NB4 (cell line): ENCODE data around the gene TBC1D3B.

Experiments used
- DNase-seq: peaks from one replicate; pipeline ENCODE4 v3.0.0; 2010; ENCODE audit warnings: low read depth
- H3K4me3 ChIP-seq: one replicate; pipeline ENCODE4 v1.5.1; 2011; ENCODE audit warnings: mild to moderate bottlenecking, low read depth, low read length, moderate library complexity
- MYC ChIP-seq: IDR thresholded peaks from 2 replicates; pipeline ENCODE4 v1.6.1; 2011; ENCODE audit warnings: low read depth, low read length
- POLR2A ChIP-seq: IDR thresholded peaks from 2 replicates; pipeline ENCODE4 v1.6.1; 2011; ENCODE audit warnings: mild to moderate bottlenecking; ENCODE audit not compliant: insufficient read length; ENCODE audit errors: extremely low read depth
- TF ChIP-seq, protein P1 (sequence below): IDR thresholded peaks from one replicate; pipeline ENCODE4 v1.5.1; 2012; ENCODE audit warnings: low read depth, low read length
- TF ChIP-seq, protein P2 (sequence below): IDR thresholded peaks from 2 replicates; pipeline ENCODE4 v1.6.1; 2011; ENCODE audit warnings: low read depth, low read length

Gene TBC1D3B

DNA sequence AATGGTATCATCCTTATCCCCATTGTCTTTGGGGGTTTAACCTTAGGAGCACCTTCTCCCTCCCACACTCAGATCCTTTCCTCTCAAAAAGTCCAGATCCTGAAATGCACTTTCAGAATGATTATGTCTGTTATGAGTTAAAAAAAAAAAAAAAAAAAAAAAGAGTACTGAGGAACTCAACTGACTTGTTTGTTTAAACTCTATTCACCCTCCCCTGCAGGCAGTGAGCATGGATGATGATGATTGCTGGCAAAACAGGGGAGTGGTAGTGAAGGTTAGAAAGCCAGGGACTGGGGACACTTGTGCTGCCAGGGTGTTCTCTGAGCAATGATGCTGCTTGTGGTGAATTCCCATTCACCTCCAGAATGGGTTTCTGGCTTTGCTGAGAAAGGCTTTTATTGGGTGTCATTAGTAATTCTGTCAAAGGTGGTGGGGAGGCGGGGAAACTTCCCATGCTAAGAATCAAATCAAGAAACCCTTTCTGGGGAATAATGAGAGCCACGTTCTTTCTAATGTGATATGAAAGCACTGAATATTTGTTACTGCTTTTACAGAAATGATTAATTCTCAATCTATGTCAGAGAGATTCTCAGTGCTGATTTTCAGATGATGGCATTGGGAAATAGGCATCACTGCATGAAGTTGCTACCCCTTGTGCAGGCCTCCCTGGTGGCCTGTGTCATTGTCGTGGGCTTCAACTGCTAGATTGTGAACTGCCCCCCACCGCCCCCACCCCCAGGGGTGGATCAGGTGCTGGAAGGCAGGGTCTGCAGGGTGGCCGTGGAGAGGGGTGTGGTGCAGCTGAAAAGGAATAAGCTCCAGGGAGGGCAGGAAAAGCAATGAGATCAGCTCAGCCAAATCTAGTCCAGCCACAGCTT lies 58.7 kb downstream of the TBC1D3B start:
- H3K4me3 ChIP-seq: no peak overlapping the region
- DNase-seq: peak; percentile 8
- TF ChIP-seq, protein P1, sequence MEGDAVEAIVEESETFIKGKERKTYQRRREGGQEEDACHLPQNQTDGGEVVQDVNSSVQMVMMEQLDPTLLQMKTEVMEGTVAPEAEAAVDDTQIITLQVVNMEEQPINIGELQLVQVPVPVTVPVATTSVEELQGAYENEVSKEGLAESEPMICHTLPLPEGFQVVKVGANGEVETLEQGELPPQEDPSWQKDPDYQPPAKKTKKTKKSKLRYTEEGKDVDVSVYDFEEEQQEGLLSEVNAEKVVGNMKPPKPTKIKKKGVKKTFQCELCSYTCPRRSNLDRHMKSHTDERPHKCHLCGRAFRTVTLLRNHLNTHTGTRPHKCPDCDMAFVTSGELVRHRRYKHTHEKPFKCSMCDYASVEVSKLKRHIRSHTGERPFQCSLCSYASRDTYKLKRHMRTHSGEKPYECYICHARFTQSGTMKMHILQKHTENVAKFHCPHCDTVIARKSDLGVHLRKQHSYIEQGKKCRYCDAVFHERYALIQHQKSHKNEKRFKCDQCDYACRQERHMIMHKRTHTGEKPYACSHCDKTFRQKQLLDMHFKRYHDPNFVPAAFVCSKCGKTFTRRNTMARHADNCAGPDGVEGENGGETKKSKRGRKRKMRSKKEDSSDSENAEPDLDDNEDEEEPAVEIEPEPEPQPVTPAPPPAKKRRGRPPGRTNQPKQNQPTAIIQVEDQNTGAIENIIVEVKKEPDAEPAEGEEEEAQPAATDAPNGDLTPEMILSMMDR: no peak
- TF ChIP-seq MYC (no peak), POLR2A (no peak)
- TF ChIP-seq, protein P2, sequence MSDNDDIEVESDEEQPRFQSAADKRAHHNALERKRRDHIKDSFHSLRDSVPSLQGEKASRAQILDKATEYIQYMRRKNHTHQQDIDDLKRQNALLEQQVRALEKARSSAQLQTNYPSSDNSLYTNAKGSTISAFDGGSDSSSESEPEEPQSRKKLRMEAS: no peak
